ENCODE measurements around the gene GPC5. TPM values are rescaled to one million over a fixed set of nuclear protein-coding genes. Genes with fewer than 3 reads are reported as not detected.

Gene GPC5
- total and polyA plus RNA-seq, 9 of the 15 experiments (the other 6 are each of a cell fraction or from before 2014, with no cell fraction given) = 0.18 to 0.27 TPM; not detected in 7

- H3K4me2 ChIP-seq (ENCODE audit: insufficient read depth, low read length) = no peak overlapping the region
- H3K9me1 ChIP-seq (ENCODE audit: control insufficient read depth, insufficient read depth, low read length) = no peaks in the 10 kb centered on the region
- WGBS (ENCODE audit: insufficient coverage, low coverage, missing lambda C conversion rate) = 0% methylated on average over 2 of the region's 6 CpGs
- no peaks in the 10 kb centered on the region for H3K36me3 ChIP-seq (ENCODE audit: control insufficient read depth, insufficient read depth, low read length)
- no peaks in the 10 kb centered on the region for H3K9me3 ChIP-seq (replicated peaks; ENCODE audit: control insufficient read depth, insufficient read depth, low read depth, low read length)
- ATAC-seq (no peak), FAIRE-seq (no peak), DNase-seq (ENCODE audit: extremely low read depth in 1 of 4, low spot score in 3 of 4) (no peak)
- BruUV-seq (replicated peaks) = no TSS peak
- H3K9ac ChIP-seq (ENCODE audit: insufficient read depth in 1 of 2, low read depth in 2 of 2, low read length in 2 of 2) = no peak overlapping the region
- no peak overlapping the region for H2AFZ ChIP-seq (ENCODE audit: low read depth, low read length)
- intact Hi-C loops (cut with micrococcal nuclease) (no loop called here), in situ Hi-C loops (cut with MboI) (no loop called here)
- ChIA-PET CTCF (ENCODE audit: low intra/inter-chr PET ratio) (no interaction called here), POLR2A (no interaction called here)
- H4K20me1 ChIP-seq (replicated peaks; ENCODE audit: control insufficient read depth, insufficient read depth, low read length) = no peaks in the 10 kb centered on the region
- no peaks in the 10 kb centered on the region for H3K27me3 ChIP-seq (ENCODE audit: control insufficient read depth in 2 of 2, insufficient read depth in 2 of 2, low read length in 2 of 2)
- H3K79me2 ChIP-seq (ENCODE audit: control insufficient read depth, insufficient read depth, low read length) = no peaks in the 10 kb centered on the region
- no peaks in the 10 kb centered on the region for H3K4me1 ChIP-seq (replicated peaks in 1 of 2; ENCODE audit: control insufficient read depth in 2 of 2, insufficient read depth in 2 of 2, low read length in 2 of 2)
- TF ChIP-seq THRA (IDR thresholded peaks at IDR 0.05) (no peak), CHCHD3 (CRISPR knock-in tag; IDR thresholded peaks at IDR 0.05) (no peak), SETDB1 (IDR thresholded peaks at IDR 0.05; ENCODE audit: low read length) (no peak), ZBTB43 (CRISPR knock-in tag; IDR thresholded peaks at IDR 0.05) (no peak), POLR3G (IDR thresholded peaks at IDR 0.05; ENCODE audit: extremely low read depth, insufficient read length, insufficient replicate concordance) (no peak), MED1 (CRISPR knock-in tag; IDR thresholded peaks at IDR 0.05; ENCODE audit: borderline replicate concordance) (no peak), ZNF239 (CRISPR knock-in tag; IDR thresholded peaks at IDR 0.05) (no peak)
- no peak overlapping the region for H3K4me3 ChIP-seq
- H3K27ac ChIP-seq (ENCODE audit: extremely low read depth, low read depth, low read length) = no peak overlapping the region
Observed at GRCh38 chr13:92136449-92137155, 738.2 kb downstream of the GPC5 start.
